Measurements from ENCODE around the gene POU3F4. TPM values are rescaled to one million over a fixed set of nuclear protein-coding genes. Genes with fewer than 3 reads are reported as not detected.

The POU3F4 gene
- total RNA-seq, 1 donor from 2014 or later, result not detected

GRCh38 chrX:83535417-83536196, 27.5 kb downstream of the POU3F4 start:
- DNase-seq, result peak; percentile 42
- H3K27ac Mint-ChIP-seq, result no peak overlapping the region
- intact Hi-C loops (cut with micrococcal nuclease), result no loop called here
- H3K4me1 Mint-ChIP-seq, result no peaks in the 10 kb centered on the region
- no peaks in the 10 kb centered on the region for H3K9me3 Mint-ChIP-seq
- peak overlapping the region; percentile 67 for H3K4me3 Mint-ChIP-seq
- H3K27me3 Mint-ChIP-seq, result no peaks in the 10 kb centered on the region
- H3K36me3 Mint-ChIP-seq (ENCODE audit: low read depth), result no peaks in the 10 kb centered on the region

Data from activated CD4-positive, alpha-beta T cell treated with anti-CD3 and anti-CD28 coated beads, Interleukin-2, amount 10 ng/mL, durations not matched to agents 24 days and 14 days (primary cell).